HG03280 (cell line): ENCODE results near the gene ZNF646.
A peak's percentile ranks its signal among the peaks of the same experiment; 100 is the strongest.

ENCODE experiments used
- ATAC-seq: cut with Tn5 transposase; IDR thresholded peaks from one replicate; pipeline ENCODE4 v1.9.1; 2021; ENCODE audit warnings: mild to moderate bottlenecking, moderate library complexity; ENCODE audit not compliant: unreplicated experiment

ZNF646 gene

DNA sequence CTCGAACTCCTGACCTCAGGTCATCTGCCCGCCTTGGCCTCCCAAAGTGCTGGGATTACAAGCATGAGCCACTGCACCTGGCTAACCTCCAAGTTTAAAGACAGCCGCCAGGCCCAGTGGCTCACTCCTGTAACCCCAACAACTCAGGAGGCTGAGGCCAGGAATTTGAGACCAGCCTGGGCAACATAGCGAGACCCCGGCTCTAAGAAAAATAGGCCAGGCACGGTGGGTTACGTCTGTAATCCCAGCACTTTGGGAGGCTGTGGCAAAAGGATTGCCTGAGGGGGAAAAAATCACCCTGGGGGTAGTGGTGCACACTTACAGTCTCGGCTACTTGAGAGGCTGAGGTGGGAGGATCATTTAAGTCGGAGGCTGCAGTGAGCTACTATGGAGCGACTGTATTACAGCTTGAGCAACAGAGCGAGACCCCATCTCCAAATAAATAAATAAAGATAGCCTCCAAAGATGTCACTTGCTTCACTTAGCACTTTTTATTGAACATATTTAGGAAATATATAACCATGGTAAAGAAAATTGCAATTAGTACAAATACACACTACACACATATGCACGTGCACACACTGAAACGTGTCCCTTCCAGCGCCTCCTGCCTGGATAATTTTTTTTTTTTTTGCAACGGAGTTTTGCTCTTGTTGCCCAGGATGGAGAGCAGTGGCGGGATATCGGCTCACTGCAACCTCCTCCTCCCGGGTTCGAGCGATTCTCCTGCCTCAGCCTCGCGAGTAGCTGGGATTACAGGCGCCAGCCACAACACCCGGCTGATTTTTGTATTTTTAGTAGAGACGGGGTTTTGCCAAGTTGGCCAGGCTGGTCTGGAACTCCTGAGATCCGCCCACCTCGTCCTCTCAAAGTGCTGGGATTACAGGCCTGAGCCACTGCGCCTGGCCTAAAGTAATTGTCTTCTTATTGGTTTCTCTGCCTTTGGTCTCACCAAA is 32.6 kb downstream of the ZNF646 start:
- no peak for ATAC-seq

DNA sequence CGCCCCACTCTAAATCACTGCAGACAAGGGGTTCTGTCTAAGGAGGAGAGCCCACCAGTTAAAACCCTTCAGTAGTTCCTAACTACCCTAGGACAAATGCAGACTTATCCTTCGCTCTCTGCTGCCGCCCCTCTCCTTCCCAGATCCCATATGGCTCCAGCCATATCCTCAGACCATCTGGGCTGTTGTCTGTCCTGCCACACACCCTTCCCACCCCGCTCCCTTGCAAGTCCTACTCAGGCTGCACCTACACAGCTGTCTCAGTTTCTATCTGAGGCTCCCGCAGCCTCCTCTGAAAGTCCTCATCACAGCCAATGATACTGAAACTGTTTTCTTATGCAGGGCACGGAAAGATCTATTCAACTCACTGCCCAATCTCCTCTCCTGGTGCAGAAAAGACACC is 33.2 kb downstream of the ZNF646 start:
- peak; percentile 48 for ATAC-seq

DNA sequence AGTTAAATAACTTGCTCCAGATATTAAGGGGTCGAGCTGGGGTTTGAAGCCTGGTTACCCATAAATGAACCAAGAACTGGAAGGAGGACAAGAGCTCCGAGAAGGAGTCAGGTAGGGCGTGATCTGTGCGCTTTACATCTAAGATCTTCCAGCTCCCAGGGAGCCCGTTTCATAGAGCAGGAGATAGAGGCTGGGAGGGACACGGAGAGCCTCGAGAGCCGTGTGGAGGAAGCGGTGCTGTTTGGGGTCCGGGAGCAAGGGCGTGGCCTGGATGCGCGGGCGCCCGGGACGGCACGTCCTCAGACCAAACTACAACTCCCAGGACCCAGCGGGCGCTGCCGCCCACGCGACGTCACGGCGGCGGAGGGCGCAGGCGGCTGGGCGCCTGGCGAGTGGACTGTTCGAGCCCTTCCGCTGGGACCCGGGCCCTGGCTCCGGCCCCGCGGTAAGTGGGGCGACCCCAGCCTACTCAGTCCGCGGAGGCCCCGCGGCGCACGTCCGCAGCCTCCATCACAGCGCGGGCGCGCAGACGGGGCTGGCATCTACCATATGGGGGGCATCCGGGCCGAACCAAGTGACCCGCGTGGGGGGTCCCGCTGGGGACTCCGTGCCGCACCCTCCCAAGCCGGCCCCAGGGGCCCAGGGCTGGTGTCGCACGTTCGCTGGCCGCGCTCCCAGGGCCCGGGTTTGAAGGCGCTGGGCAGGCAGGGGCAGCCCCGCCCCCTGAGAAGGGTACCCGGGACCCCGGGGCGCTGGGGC is 34.0 kb downstream of the ZNF646 start, which contains the start of gene BCKDK:
Gene BCKDK (plus strand): TSS at position 352 of the 759 bp plus-strand sequence. CDS start 838 bp downstream, outside the sequence.
- ATAC-seq, result peak; percentile 74

DNA sequence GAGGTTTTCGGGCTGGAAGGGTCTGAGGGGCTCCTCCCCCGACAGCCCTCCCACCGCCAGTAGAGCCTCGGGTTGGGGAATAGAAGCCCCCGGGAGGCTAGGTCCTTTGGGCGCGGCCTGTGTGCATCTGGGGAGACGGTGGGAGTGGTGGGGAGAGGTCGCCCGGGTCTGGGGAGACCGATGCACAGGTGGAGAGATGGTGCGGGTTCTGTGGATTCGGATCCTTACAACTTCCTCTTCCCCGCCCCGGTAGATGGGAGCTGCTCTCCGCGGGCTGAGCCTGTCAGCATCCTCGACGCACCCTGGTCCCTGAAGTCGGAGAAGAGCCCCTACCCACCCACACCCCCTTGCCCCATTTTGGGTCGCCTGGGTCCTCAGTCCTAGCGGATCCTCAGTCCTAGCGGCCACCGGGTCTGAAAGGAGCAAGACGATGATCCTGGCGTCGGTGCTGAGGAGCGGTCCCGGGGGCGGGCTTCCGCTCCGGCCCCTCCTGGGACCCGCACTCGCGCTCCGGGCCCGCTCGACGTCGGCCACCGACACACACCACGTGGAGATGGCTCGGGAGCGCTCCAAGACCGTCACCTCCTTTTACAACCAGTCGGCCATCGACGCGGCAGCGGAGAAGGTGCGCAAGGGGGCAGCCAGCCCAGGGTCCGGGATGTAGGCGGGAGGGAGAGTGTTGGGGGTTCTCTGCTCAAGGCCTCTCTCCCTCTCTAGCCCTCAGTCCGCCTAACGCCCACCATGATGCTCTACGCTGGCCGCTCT is 34.8 kb downstream of the ZNF646 start:
- ATAC-seq, result no peak

GRCh38 chr16:31109622-31110021 is 35.4 kb downstream of the ZNF646 start:
- ATAC-seq, result no peak

GRCh38 chr16:31110106-31111034 is 36.1 kb downstream of the ZNF646 start:
- no peak for ATAC-seq

DNA sequence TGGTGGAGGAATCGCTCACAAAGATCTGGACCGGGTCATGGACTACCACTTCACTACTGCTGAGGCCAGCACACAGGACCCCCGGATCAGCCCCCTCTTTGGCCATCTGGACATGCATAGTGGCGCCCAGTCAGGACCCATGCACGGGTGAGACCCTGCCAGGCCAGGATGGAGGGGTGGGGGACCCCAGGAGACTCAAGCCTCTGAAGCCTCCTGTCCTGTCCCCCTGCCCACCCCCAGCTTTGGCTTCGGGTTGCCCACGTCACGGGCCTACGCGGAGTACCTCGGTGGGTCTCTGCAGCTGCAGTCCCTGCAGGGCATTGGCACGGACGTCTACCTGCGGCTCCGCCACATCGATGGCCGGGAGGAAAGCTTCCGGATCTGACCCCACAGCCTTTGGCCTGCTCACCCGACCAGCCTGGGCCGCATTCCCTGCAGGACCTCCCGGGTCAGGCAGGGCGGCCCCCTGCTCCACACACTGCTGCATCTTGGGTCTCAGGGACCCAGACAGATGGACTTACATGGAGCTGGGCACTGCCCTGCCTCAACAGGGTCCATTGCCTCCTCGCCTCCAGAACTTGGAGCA is 37.8 kb downstream of the ZNF646 start:
- no peak for ATAC-seq

DNA sequence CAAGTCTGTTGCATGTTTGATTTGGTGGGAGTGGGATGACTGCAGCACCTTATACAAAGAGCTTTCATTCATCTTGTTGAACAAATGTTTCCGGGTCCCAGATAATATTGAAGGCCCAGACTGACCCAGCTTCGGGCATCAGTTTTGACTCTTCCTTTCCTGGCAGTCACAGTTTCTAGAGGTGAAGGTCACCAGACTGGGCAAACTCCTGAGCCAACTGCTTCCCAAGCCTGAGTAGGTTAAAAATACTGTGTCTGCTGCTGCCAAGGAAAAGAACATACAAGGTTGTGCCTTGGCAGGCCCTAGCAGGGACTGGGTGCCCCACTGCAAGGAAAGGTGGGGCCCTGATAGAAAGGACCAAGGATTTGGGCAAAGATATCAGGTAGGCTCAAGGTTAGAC is 38.5 kb downstream of the ZNF646 start:
- ATAC-seq, result no peak

DNA sequence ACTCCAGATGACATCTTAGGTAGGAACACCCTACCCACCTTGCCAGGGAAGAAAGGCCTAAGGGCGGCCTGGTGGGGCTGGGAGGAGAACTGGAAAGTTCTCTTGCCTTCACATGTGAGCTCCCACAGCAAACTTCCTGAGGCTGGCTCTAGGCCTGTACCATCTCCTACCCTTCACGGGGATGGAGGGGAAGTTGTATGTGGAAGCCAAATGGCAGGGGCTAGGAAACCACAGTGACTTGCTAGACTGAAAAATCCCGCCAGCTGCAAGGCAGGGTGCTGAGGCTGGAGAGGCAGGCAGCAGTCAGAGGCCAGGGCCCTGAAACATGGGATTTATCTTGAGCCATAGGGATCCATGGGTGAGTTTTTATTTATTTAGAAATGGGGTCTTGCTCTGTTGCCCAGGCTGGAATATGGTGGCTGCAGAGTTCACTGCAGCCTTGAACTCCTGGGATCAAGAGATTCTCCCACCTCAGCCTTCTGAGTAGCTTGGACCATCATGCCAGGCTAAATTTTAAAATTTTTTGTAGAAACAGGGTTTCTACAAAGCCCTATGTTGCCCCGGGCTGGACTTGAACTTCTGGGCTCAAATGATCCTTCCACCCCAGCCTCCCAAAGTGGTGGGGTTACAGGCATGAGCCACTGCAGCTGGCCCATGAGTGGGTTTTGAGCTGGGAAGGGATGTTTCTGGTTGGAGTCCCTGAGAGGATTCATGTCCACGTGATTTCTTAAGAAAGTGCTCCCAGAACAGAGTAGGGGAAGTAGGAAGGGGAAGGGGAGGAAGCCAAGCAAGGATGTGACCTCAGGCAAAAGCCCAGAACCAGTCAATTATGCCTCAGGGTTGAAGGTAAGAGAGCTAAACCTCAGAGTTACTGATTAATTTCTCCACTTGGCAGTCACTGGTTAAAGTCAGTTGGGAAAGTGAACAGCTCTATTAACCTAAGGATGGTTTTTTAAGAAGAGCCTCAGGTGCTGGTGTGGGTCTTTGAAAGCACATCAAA is 39.2 kb downstream of the ZNF646 start:
- no peak for ATAC-seq

GRCh38 chr16:31114468-31114867 is 40.2 kb downstream of the ZNF646 start:
- ATAC-seq, result no peak

DNA sequence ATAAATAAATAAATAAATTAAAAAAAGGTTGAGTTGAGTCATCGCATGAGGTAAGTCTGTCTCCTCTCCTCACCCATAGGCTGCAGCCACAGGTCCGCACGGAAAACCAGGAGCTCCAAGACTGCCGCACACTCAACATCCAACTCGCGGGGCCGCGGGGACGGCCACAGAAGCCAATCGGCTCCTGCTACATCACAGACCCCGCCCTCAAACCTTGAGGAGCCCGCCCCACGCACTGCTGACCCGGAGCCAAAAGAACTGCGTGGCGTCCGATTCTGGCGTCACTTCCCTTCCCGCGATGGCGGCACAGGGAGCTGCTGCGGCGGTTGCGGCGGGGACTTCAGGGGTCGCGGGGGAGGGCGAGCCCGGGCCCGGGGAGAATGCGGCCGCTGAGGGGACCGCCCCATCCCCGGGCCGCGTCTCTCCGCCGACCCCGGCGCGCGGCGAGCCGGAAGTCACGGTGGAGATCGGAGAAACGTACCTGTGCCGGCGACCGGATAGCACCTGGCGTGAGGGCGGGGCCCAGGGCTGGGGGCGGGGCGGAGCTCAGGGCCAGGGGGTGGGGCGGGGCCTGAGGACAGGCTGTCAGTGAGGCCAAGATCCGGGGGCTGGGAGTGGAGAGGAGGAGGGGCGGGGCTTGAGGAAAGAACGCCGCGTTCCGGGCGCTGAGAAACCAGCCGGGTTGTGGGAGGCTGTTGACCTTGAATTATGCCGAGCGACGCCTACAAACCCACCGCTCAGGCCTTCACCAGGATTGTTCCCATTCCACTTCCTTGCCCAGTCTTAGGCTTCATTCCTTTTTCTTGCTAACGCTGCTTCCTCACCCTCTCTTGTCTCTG is 43.4 kb downstream of the ZNF646 start, which contains the start of gene KAT8:
Gene KAT8 (plus strand): TSS at position 281 of the 839 bp plus-strand sequence. CDS start 18 bp downstream, at position 299.
- ATAC-seq, result peak; percentile 93

- no peak for ATAC-seq
Measured at GRCh38 chr16:31118223-31119155, 44.3 kb downstream of the ZNF646 start.

GRCh38 chr16:31120129-31120528 is 45.9 kb downstream of the ZNF646 start:
- no peak for ATAC-seq

DNA sequence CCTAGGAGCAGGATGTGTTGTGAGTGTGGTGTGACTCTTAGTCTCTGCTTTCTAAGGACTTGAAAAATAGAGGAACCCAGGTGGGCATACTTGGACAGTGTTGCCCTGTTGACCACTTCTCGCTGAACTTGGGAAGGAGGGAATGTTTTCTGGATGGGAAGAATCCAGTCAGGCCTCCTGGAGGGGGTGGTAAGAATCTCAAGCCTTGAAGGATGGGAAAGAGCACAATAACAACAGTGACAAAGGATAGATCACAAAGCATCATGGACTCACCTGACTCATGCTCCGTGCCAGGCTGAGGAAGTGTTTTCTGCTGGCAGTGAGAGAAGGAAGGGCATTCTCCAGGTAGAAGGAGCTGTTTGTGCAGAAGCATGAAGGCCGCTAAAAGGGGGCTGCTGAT is 51.6 kb downstream of the ZNF646 start:
- ATAC-seq, result no peak

DNA sequence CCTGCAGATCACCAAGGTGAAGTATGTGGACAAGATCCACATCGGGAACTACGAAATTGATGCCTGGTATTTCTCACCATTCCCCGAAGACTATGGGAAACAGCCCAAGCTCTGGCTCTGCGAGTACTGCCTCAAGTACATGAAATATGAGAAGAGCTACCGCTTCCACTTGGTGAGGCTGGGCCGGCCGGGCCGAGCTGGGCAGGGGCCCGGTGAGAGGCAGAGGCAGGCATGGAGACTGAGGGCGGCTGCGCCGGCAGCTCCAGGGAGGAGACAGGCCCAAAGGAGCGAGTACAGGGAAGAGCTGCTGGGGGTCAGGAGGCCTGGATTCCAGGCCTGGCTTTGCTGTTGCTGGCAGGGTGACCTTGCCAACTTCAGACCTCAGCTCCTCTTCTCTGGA is 53.0 kb downstream of the ZNF646 start:
- no peak for ATAC-seq
